HG03095 (cell line): ENCODE measurements around the gene CLK2.
"Not testable (repeated sequence)": the region's sequence is repeated elsewhere in the genome, so short reads cannot be mapped to it uniquely, and the experiment has no call there.

Experiments used
- ATAC-seq: cut with Tn5 transposase; IDR thresholded peaks from one replicate; pipeline ENCODE4 v1.9.1; 2021; ENCODE audit warnings: moderate library complexity; ENCODE audit not compliant: unreplicated experiment

The CLK2 gene

DNA sequence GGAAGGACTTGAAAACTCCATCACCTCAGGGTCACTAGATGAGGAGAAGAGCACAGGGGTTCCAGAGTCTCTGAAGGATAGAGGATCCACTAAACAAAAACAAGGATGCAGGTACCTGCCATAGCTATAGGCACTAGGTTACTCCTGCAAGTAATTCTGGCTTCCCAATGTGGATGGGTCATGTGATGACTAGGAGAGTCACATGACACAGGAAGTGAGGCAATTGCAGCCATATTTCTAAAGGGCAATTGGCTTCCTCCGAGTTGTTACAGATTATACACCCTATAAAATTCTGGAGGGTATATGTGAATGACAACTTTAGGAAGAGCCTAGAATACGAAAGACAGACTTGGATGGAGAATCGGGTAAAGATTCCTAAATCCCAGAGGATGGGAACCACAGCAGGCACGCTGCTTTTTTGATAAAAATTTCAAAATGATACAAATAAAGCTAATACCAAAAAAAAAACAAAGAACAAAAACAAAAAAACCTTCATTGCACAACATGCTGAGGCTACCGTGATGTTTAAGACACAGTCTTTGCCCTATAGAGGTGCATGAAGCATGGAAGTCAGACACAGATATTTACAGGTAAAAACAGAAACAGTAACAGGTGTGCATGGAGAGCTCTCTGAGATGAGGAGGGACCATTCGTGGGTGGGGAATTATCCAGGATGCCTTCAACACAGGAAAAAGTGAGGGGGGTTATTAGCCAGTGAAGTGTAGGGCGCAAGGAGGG, 54.3 kb downstream of the CLK2 start:
- no peak for ATAC-seq

DNA sequence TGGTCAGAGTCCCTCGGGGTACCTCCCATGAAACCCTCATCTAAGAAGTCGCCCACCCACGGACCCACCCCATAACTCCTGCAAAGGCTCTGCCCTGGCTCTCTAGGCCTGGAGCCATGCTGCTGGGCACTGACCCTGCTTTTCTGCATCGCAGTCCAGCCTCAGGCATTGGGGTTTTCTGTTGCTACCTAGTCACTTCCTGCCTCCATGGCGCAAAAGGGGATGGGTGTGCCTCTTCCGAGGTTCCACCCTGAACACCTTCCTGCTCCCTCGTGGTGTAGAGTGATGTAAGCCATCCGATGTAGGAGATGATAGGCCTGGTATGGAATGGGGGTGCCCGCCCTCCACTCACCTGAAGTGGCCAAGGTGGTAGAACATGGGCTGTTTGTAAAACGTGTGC, 58.6 kb downstream of the CLK2 start:
- ATAC-seq: not testable (repeated sequence)
